Mesendoderm (in vitro differentiated cells): ENCODE results near the gene MAPK6.
"Not testable (repeated sequence)": the region's sequence is repeated elsewhere in the genome, so short reads cannot be mapped to it uniquely, and the experiment has no call there.

Experiments used
- DNase-seq: peaks from one replicate; pipeline ENCODE4 v3.0.0; 2013
- H2AK5ac ChIP-seq: 2 replicates; pipeline ENCODE4 v1.6.1; 2013; ENCODE audit warnings: low read length, inconsistent platforms
- H2BK120ac ChIP-seq: 2 replicates; pipeline ENCODE4 v1.6.1; 2013; ENCODE audit warnings: low read depth, mild to moderate bottlenecking, low read length, moderate library complexity, mixed read lengths
- H2BK15ac ChIP-seq: replicated peaks from 2 replicates; pipeline ENCODE4 v1.6.1; 2013; ENCODE audit warnings: low read depth, mild to moderate bottlenecking, moderate library complexity
- H2BK5ac ChIP-seq: 2 replicates; pipeline ENCODE4 v1.6.1; 2013; ENCODE audit warnings: low read length, inconsistent platforms
- H3K18ac ChIP-seq: 2 replicates; pipeline ENCODE4 v1.6.1; 2013; ENCODE audit warnings: mild to moderate bottlenecking, low read length, mixed read lengths
- H3K23ac ChIP-seq: one replicate; pipeline ENCODE4 v1.6.1; 2013; ENCODE audit warnings: low read length
- H3K27ac ChIP-seq: 2 replicates; pipeline ENCODE4 v1.5.1; 2013; ENCODE audit warnings: low read depth, mild to moderate bottlenecking, inconsistent platforms, low read length, moderate library complexity
- H3K27me3 ChIP-seq: 2 replicates; pipeline ENCODE4 v1.6.1; 2013; ENCODE audit warnings: low read length, control low read depth, mild to moderate bottlenecking, inconsistent platforms; ENCODE audit not compliant: insufficient read depth, poor library complexity
- H3K36me3 ChIP-seq: 2 replicates; pipeline ENCODE4 v1.6.1; 2013; ENCODE audit warnings: low read length, inconsistent platforms; ENCODE audit not compliant: control insufficient read depth, insufficient read depth
- H3K4ac ChIP-seq: one replicate; pipeline ENCODE4 v1.6.1; 2013; ENCODE audit warnings: low read depth, mild to moderate bottlenecking, low read length, moderate library complexity
- H3K4me1 ChIP-seq: 2 replicates; pipeline ENCODE4 v1.6.1; 2013; ENCODE audit warnings: low read depth, low read length, inconsistent platforms; ENCODE audit not compliant: control insufficient read depth
- H3K4me2 ChIP-seq: 2 replicates; pipeline ENCODE4 v1.6.1; 2013; ENCODE audit warnings: low read length
- H3K4me3 ChIP-seq: 2 replicates; pipeline ENCODE4 v1.5.1; 2013; ENCODE audit warnings: mild to moderate bottlenecking, low read length
- H3K56ac ChIP-seq: one replicate; pipeline ENCODE4 v1.6.1; 2013; ENCODE audit warnings: low read length
- H3K79me1 ChIP-seq: 2 replicates; pipeline ENCODE4 v1.6.1; 2013; ENCODE audit warnings: low read length, inconsistent platforms
- H3K79me2 ChIP-seq: 2 replicates; pipeline ENCODE4 v1.6.1; 2013; ENCODE audit warnings: mild to moderate bottlenecking, low read length; ENCODE audit not compliant: control insufficient read depth, insufficient read depth
- H3K9ac ChIP-seq: 2 replicates; pipeline ENCODE4 v1.6.1; 2013; ENCODE audit warnings: low read length, inconsistent platforms
- H4K5ac ChIP-seq: one replicate; pipeline ENCODE4 v1.6.1; 2013; ENCODE audit warnings: low read length
- H4K8ac ChIP-seq: one replicate; pipeline ENCODE4 v1.6.1; 2013; ENCODE audit warnings: low read depth, mild to moderate bottlenecking, control low read depth, low read length, moderate library complexity
- WGBS: extraction: QIAGEN DNeasy Blood & Tissue Kit; methylation state at CpG from one replicate; pipeline ENCODE4 v1.1.7; 2013; ENCODE audit warnings: low lambda C conversion rate, missing lambda C conversion rate; ENCODE audit not compliant: insufficient coverage; ENCODE audit errors: extremely low coverage; 5-methylcytosine and 5-hydroxymethylcytosine counted together

MAPK6 gene

GRCh38 chr15:52096536-52096935, 77.5 kb downstream of the MAPK6 start:
- not testable (repeated sequence) for H2BK5ac ChIP-seq, H3K79me2 ChIP-seq, H3K27me3 ChIP-seq, DNase-seq, H4K8ac ChIP-seq, H3K23ac ChIP-seq, H3K18ac ChIP-seq, H3K56ac ChIP-seq, H3K4me2 ChIP-seq, H3K36me3 ChIP-seq, H3K79me1 ChIP-seq, H2AK5ac ChIP-seq, H3K4me3 ChIP-seq, H3K9ac ChIP-seq, H2BK120ac ChIP-seq, H3K4me1 ChIP-seq, H3K4ac ChIP-seq, H2BK15ac ChIP-seq, H4K5ac ChIP-seq, H3K27ac ChIP-seq
- WGBS: no CpG with 5 or more reads among the region's 9 CpGs

GRCh38 chr15:52097180-52097579, 78.2 kb downstream of the MAPK6 start:
- H3K4me1 ChIP-seq: no peaks in the 10 kb centered on the region
- H3K9ac ChIP-seq: no peak overlapping the region
- no peak overlapping the region for H4K8ac ChIP-seq
- no peak overlapping the region for H3K27ac ChIP-seq
- H3K79me2 ChIP-seq: no peaks in the 10 kb centered on the region
- H4K5ac ChIP-seq: no peak overlapping the region
- H3K4ac ChIP-seq: no peak overlapping the region
- no peak overlapping the region for H2AK5ac ChIP-seq
- H2BK120ac ChIP-seq: no peak overlapping the region
- H3K79me1 ChIP-seq: no peaks in the 10 kb centered on the region
- H3K23ac ChIP-seq: no peak overlapping the region
- no peaks in the 10 kb centered on the region for H3K36me3 ChIP-seq
- H3K18ac ChIP-seq: no peak overlapping the region
- DNase-seq: no peak
- no peak overlapping the region for H2BK5ac ChIP-seq
- no peak overlapping the region for H3K4me3 ChIP-seq
- no peaks in the 10 kb centered on the region for H3K27me3 ChIP-seq
- H2BK15ac ChIP-seq: no peak overlapping the region
- no peak overlapping the region for H3K4me2 ChIP-seq
- H3K56ac ChIP-seq: no peak overlapping the region

- Histone ChIP-seq H3K4me1 (no peaks in the 10 kb centered on the region), H4K8ac (no peak overlapping the region), H3K36me3 (no peaks in the 10 kb centered on the region), H3K9ac (no peak overlapping the region), H3K18ac (no peak overlapping the region), H3K79me2 (no peaks in the 10 kb centered on the region), H3K4me3 (no peak overlapping the region), H2BK5ac (no peak overlapping the region), H3K27ac (no peak overlapping the region), H2BK120ac (no peak overlapping the region), H3K4me2 (no peak overlapping the region), H3K56ac (no peak overlapping the region), H3K27me3 (no peaks in the 10 kb centered on the region), H2BK15ac (no peak overlapping the region), H3K79me1 (no peaks in the 10 kb centered on the region), H3K23ac (no peak overlapping the region), H3K4ac (no peak overlapping the region), H4K5ac (no peak overlapping the region), H2AK5ac (no peak overlapping the region)
- WGBS: no CpG with 5 or more reads among the region's 2 CpGs
- no peak for DNase-seq
Measured at GRCh38 chr15:52098323-52098722, 79.3 kb downstream of the MAPK6 start.

- WGBS: no CpG with 5 or more reads among the region's 15 CpGs
- Histone ChIP-seq H3K36me3 (no peaks in the 10 kb centered on the region), H3K4me1 (no peaks in the 10 kb centered on the region), H3K56ac (no peak overlapping the region), H3K4me3 (no peak overlapping the region), H2BK15ac (no peak overlapping the region), H2AK5ac (no peak overlapping the region), H3K27ac (no peak overlapping the region), H4K8ac (no peak overlapping the region), H3K18ac (no peak overlapping the region), H3K4me2 (no peak overlapping the region), H3K23ac (no peak overlapping the region), H2BK5ac (no peak overlapping the region), H3K79me2 (no peaks in the 10 kb centered on the region), H3K9ac (no peak overlapping the region), H4K5ac (no peak overlapping the region), H3K79me1 (no peaks in the 10 kb centered on the region), H2BK120ac (no peak overlapping the region), H3K27me3 (no peaks in the 10 kb centered on the region), H3K4ac (no peak overlapping the region)
- no peak for DNase-seq
Measured at GRCh38 chr15:52099651-52100272, 80.7 kb downstream of the MAPK6 start.

GRCh38 chr15:52100807-52101442, 81.9 kb downstream of the MAPK6 start:
- peak; percentile 54 for DNase-seq
- no peak overlapping the region for H3K18ac ChIP-seq

More at GRCh38 chr15:52100807-52101442, 81.9 kb downstream of the MAPK6 start:
- H3K4me3 ChIP-seq: no peak overlapping the region
- no peak overlapping the region for H3K4ac ChIP-seq
- H3K27me3 ChIP-seq: no peaks in the 10 kb centered on the region
- H3K36me3 ChIP-seq: no peaks in the 10 kb centered on the region
- no peak overlapping the region for H3K4me2 ChIP-seq
- no peak overlapping the region for H2AK5ac ChIP-seq
- no peak overlapping the region for H2BK120ac ChIP-seq
- no peak overlapping the region for H3K27ac ChIP-seq
- no peak overlapping the region for H4K8ac ChIP-seq
- no peak overlapping the region for H3K56ac ChIP-seq
- no peaks in the 10 kb centered on the region for H3K4me1 ChIP-seq
- no peak overlapping the region for H4K5ac ChIP-seq
- no peaks in the 10 kb centered on the region for H3K79me2 ChIP-seq
- H3K9ac ChIP-seq: no peak overlapping the region
- H3K23ac ChIP-seq: no peak overlapping the region
- no peaks in the 10 kb centered on the region for H3K79me1 ChIP-seq
- no peak overlapping the region for H2BK5ac ChIP-seq
- no CpG with 5 or more reads among the region's 6 CpGs for WGBS
- no peak overlapping the region for H2BK15ac ChIP-seq
